OCI-LY7 (cell line): Measurements from ENCODE around the gene PSMD5. TPM values are rescaled to one million over a fixed set of nuclear protein-coding genes. Genes with fewer than 3 reads are reported as not detected.

ENCODE experiments used
- total RNA-seq, 2 experiments: library from RNA; depleted of rRNA in 1 of 2; stranded (reverse); fragments of >200 nt in 1 of 2; shearing (Covaris generic) in 1 of 2; gene quantifications; 2 replicates each; pipeline ENCODE4 v1.2.3, GENCODE V29; 2014 to 2022

The PSMD5 gene
- total RNA-seq, 2 experiments from 2014 or later, result 12.0 to 33.3 TPM

Other genes starting within 250 kb of the PSMD5 start
- gene MEGF9, start 128.5 kb downstream of the PSMD5 start, total RNA-seq (2014; rRNA removed; shearing (Covaris generic)), result 4.8 and 5.1 TPM in 2 replicates
- gene MEGF9, start 128.5 kb downstream of the PSMD5 start, total RNA-seq (2022), result 10.2 and 10.6 TPM in 2 replicates
- gene FBXW2, start 49.5 kb downstream of the PSMD5 start, total RNA-seq (2014; rRNA removed; shearing (Covaris generic)), result 30.0 and 32.7 TPM in 2 replicates
- 66.0 and 69.0 TPM in 2 replicates for gene FBXW2, start 49.5 kb downstream of the PSMD5 start, total RNA-seq (2022)
- 102 and 108 TPM in 2 replicates for gene PHF19, start 34.3 kb upstream of the PSMD5 start, total RNA-seq (2014; rRNA removed; shearing (Covaris generic))
- gene PHF19, start 34.3 kb upstream of the PSMD5 start, total RNA-seq (2022), result 211 and 214 TPM in 2 replicates
- 23.7 and 24.2 TPM in 2 replicates for gene TRAF1, start 83.9 kb upstream of the PSMD5 start, total RNA-seq (2014; rRNA removed; shearing (Covaris generic))
- gene TRAF1, start 83.9 kb upstream of the PSMD5 start, total RNA-seq (2022), result 40.3 and 50.5 TPM in 2 replicates
- gene C5, start 207.4 kb upstream of the PSMD5 start, total RNA-seq (2014; rRNA removed; shearing (Covaris generic)), result 2.7 and 3.8 TPM in 2 replicates
- 7.9 and 10.2 TPM in 2 replicates for gene C5, start 207.4 kb upstream of the PSMD5 start, total RNA-seq (2022)
- gene CNTRL, start 232.0 kb upstream of the PSMD5 start, total RNA-seq (2014; rRNA removed; shearing (Covaris generic)), result 81.4 and 94.9 TPM in 2 replicates
- gene CNTRL, start 232.0 kb upstream of the PSMD5 start, total RNA-seq (2022), result 113 and 138 TPM in 2 replicates